GM12875 (cell line): ENCODE measurements around the gene TMUB2.

Source experiments
- H3K4me3 ChIP-seq: one replicate; pipeline ENCODE4 v1.5.1; 2011; ENCODE audit warnings: low read depth, low read length, control low read depth
- CTCF ChIP-seq: IDR thresholded peaks from 2 replicates; pipeline ENCODE4 v1.5.1; 2011; ENCODE audit warnings: low read depth, mild to moderate bottlenecking, control low read depth, inconsistent platforms, low read length, moderate library complexity, borderline replicate concordance; ENCODE audit not compliant: insufficient read depth

The TMUB2 gene

GRCh38 chr17:44149750-44150329, 36.9 kb upstream of the TMUB2 start:
- H3K4me3 ChIP-seq: no peak overlapping the region
- TF ChIP-seq CTCF: no peak

- TF ChIP-seq CTCF: no peak
- no peak overlapping the region for H3K4me3 ChIP-seq
These were observed 33.9 kb upstream of the TMUB2 start for GRCh38 chr17:44152875-44153274.

- no peak overlapping the region for H3K4me3 ChIP-seq
- TF ChIP-seq CTCF: no peak
These were observed 31.3 kb upstream of the TMUB2 start for GRCh38 chr17:44155488-44155887.

- no peak overlapping the region for H3K4me3 ChIP-seq
- no peak for TF ChIP-seq CTCF
These were observed 27.1 kb upstream of the TMUB2 start for GRCh38 chr17:44159519-44160210.

- TF ChIP-seq CTCF: no peak
- H3K4me3 ChIP-seq: no peak overlapping the region
These were observed 22.3 kb upstream of the TMUB2 start for GRCh38 chr17:44164476-44164875.

GRCh38 chr17:44167181-44167861, 19.5 kb upstream of the TMUB2 start:
- H3K4me3 ChIP-seq: no peak overlapping the region
- no peak for TF ChIP-seq CTCF

GRCh38 chr17:44170135-44170498, 16.7 kb upstream of the TMUB2 start:
- no peak overlapping the region for H3K4me3 ChIP-seq
- no peak for TF ChIP-seq CTCF
